ENCODE data around the gene DCC.

GRCh38 chr18:52499016-52499415 is 159.0 kb downstream of the DCC start:
- no peak for TF ChIP-seq CREB1 (IDR thresholded peaks at IDR 0.05)
- TF ChIP-seq RFX5 (IDR thresholded peaks at IDR 0.05; ENCODE audit: borderline replicate concordance, low read depth, low read length), result no peak
- TF ChIP-seq RAD21 (IDR thresholded peaks at IDR 0.05 in 1 of 2, conservative IDR thresholded peaks at IDR 0.05 in 1 of 2; ENCODE audit: low read depth in 2 of 2, low read length in 2 of 2), result no peak
- TF ChIP-seq SP1 (IDR thresholded peaks at IDR 0.05; ENCODE audit: low read depth, low read length), result no peak
- no peak for TF ChIP-seq SIRT6 (IDR thresholded peaks at IDR 0.05; ENCODE audit: low read length)

All from H1 (cell line).